Endothelial cell of umbilical vein (primary cell): ENCODE data around the gene ADSS1. TPM values are rescaled to one million over a fixed set of nuclear protein-coding genes. Genes with fewer than 3 reads are reported as not detected.

Source experiments
- BruUV-seq: library from RNA; stranded (reverse); fragments of 400-500 nt; replicated peaks from 2 replicates; lab custom pipeline; 2021; lab: Mats Ljungman, UMichigan
- CTCF ChIA-PET: fragments of 300-600, 350-600 bp; sonication (Branson Sonifier 250); formaldehyde crosslinking; loops from one replicate; lab custom pipeline; 2021; ENCODE audit warnings: antibody characterized with exemption, inconsistent platforms; lab: Charles Lee
- POLR2A ChIA-PET: fragments of 300-600, 350-600 bp; sonication (Branson Sonifier 250); formaldehyde crosslinking; loops from one replicate; lab custom pipeline; 2021; ENCODE audit warnings: antibody characterized with exemption, inconsistent platforms; lab: Charles Lee
- DNase-seq: peaks from one replicate; pipeline ENCODE4 v3.0.0-alpha.2; 2011; ENCODE audit warnings: low read depth, low spot score
- FAIRE-seq: peaks from 2 replicates; lab custom pipeline; 2011; peaks lifted over from hg19 to GRCh38; lab: Jason Lieb, UNC
- H2AFZ ChIP-seq: 2 replicates; pipeline ENCODE4 v1.6.0; 2012; ENCODE audit warnings: low read depth, low read length, control low read depth, inconsistent platforms
- H3K27ac ChIP-seq: 2 replicates; pipeline ENCODE4 v1.5.1; 2011; ENCODE audit warnings: low read depth, mild to moderate bottlenecking, control low read depth, low read length, moderate library complexity; ENCODE audit not compliant: insufficient read depth
- H3K27me3 ChIP-seq, 2 experiments: 2 replicates each; pipeline versions ENCODE4 v1.6.0 to v1.6.1; 2011; ENCODE audit warnings: low read length in 2 of 2, mixed read lengths in 1 of 2; ENCODE audit not compliant: control insufficient read depth in 2 of 2, insufficient read depth in 2 of 2
- H3K36me3 ChIP-seq, 2 experiments: 2 replicates in 1 of 2; 3 replicates in 1 of 2; pipeline ENCODE4 v1.5.1; 2011; ENCODE audit warnings: low read length in 2 of 2, mild to moderate bottlenecking in 1 of 2, moderate library complexity in 1 of 2; ENCODE audit not compliant: control insufficient read depth in 2 of 2, insufficient read depth in 2 of 2; ENCODE audit errors: extremely low read depth in 1 of 2
- H3K4me1 ChIP-seq: 3 replicates; pipeline ENCODE4 v1.5.1; 2011; ENCODE audit warnings: mild to moderate bottlenecking, low read length; ENCODE audit not compliant: control insufficient read depth, insufficient read depth; ENCODE audit errors: extremely low read depth
- H3K4me2 ChIP-seq: 2 replicates; pipeline ENCODE4 v1.6.1; 2011; ENCODE audit warnings: low read length, control low read depth, mixed read lengths; ENCODE audit not compliant: insufficient read depth
- H3K4me3 ChIP-seq, 3 experiments: fragments of 200-600 bp in 1 of 3; sonication (generic), shearing (Covaris generic) in 1 of 3; replicated peaks in 1 of 3; 2 replicates each; pipeline ENCODE4 v1.5.1; 2011 to 2016; ENCODE audit warnings: control low read depth in 3 of 3, low read length in 3 of 3, mild to moderate bottlenecking in 2 of 3, inconsistent platforms in 1 of 3, low read depth in 1 of 3, moderate library complexity in 1 of 3; ENCODE audit not compliant: insufficient read depth in 1 of 3
- H3K79me2 ChIP-seq: 2 replicates; pipeline ENCODE4 v1.6.0; 2012; ENCODE audit warnings: low read length, inconsistent platforms; ENCODE audit not compliant: control insufficient read depth, insufficient read depth
- H3K9ac ChIP-seq: replicated peaks from 2 replicates; pipeline ENCODE3; 2011; ENCODE audit warnings: low read length, control low read depth; ENCODE audit not compliant: insufficient read depth; ENCODE audit errors: extremely low read depth
- H3K9me1 ChIP-seq: replicated peaks from 3 replicates; pipeline ENCODE4 v1.6.0; 2011; ENCODE audit warnings: mild to moderate bottlenecking, low read length; ENCODE audit not compliant: control insufficient read depth, insufficient read depth; ENCODE audit errors: extremely low read depth
- H3K9me3 ChIP-seq: replicated peaks from 2 replicates; pipeline ENCODE4 v1.5.1; 2012; ENCODE audit warnings: low read length, inconsistent platforms; ENCODE audit not compliant: control insufficient read depth, insufficient read depth
- H4K20me1 ChIP-seq: replicated peaks from 2 replicates; pipeline ENCODE3; 2011; ENCODE audit warnings: mild to moderate bottlenecking, low read length; ENCODE audit not compliant: control insufficient read depth, insufficient read depth; ENCODE audit errors: extremely low read depth
- CTCF ChIP-seq, 2 donors: IDR thresholded peaks; 1 replicate in 1 of 2; 2 replicates in 1 of 2; pipeline ENCODE4 v1.5.1; 2011; ENCODE audit warnings: low read length in 2 of 2, mild to moderate bottlenecking in 2 of 2, moderate library complexity in 2 of 2, control low read depth in 1 of 2, inconsistent platforms in 1 of 2, low read depth in 1 of 2; ENCODE audit not compliant: insufficient read depth in 1 of 2; ENCODE audit errors: extremely low read depth in 1 of 2
- EZH2 ChIP-seq: IDR thresholded peaks from 2 replicates; pipeline ENCODE4 v1.6.1; 2012; ENCODE audit warnings: borderline replicate concordance, low read depth, mild to moderate bottlenecking, moderate library complexity, low read length, inconsistent platforms; ENCODE audit not compliant: severe bottlenecking
- FOS ChIP-seq: IDR thresholded peaks from 2 replicates; pipeline ENCODE4 v1.6.1; 2011; ENCODE audit warnings: mild to moderate bottlenecking, low read length, moderate library complexity, borderline replicate concordance; ENCODE audit not compliant: insufficient read depth
- GATA2 ChIP-seq: IDR thresholded peaks from 2 replicates; pipeline ENCODE4 v1.7.0; 2011; ENCODE audit warnings: low read depth, mild to moderate bottlenecking, moderate library complexity, mixed read lengths, low read length; ENCODE audit not compliant: insufficient read length, insufficient read depth
- JUN ChIP-seq: IDR thresholded peaks from 2 replicates; pipeline ENCODE4 v1.6.1; 2011; ENCODE audit warnings: borderline replicate concordance, low read depth; ENCODE audit not compliant: insufficient read length, insufficient read depth
- MAX ChIP-seq: IDR thresholded peaks from 2 replicates; pipeline ENCODE4 v1.6.1; 2011; ENCODE audit not compliant: insufficient read depth, insufficient read length
- MYC ChIP-seq: IDR thresholded peaks from one replicate; pipeline ENCODE4 v1.6.1; 2011; ENCODE audit warnings: mild to moderate bottlenecking, low read depth, low read length
- POLR2A ChIP-seq: IDR thresholded peaks from 2 replicates; pipeline ENCODE4 v1.6.1; 2012; ENCODE audit warnings: low read depth, mild to moderate bottlenecking, control low read depth, low read length
- POLR2AphosphoS5 ChIP-seq: IDR thresholded peaks from 2 replicates; pipeline ENCODE4 v1.6.1; 2012; ENCODE audit warnings: low read depth, mild to moderate bottlenecking, control low read depth, low read length, moderate library complexity; ENCODE audit not compliant: insufficient read depth
- dilution Hi-C: fragments of 300-500 bp; cut with MboI; formaldehyde crosslinking; loops from one replicate; pipeline ENCODE4 v1.15.0; 2019; ENCODE audit warnings: low sequenced_read_pairs; ENCODE audit not compliant: extremely low pct_ligation_motif_present
- intact Hi-C: fragments of 100-400 bp; cut with micrococcal nuclease; formaldehyde crosslinking; loops from one replicate; pipeline ENCODE4 v1.10.0; 2022
- polyA plus RNA-seq, 4 experiments: library from polyadenylated mRNA; depleted of rRNA in 3 of 4; stranded (reverse) in 3 of 4; unstranded in 1 of 4; fragments of >200 nt; gene quantifications; 2 replicates each; pipeline versions ENCODE4 v1.2.1 to v1.2.3, GENCODE V29; 2011 to 2012; ENCODE audit warnings: missing spikeins in 1 of 4
- total RNA-seq: library from RNA; stranded (reverse); gene quantifications from 2 replicates; pipeline ENCODE4 v1.2.3, GENCODE V29; 2021

The ADSS1 gene
- total and polyA plus RNA-seq, 2 donors (not counting 3 experiments of a cell fraction or from before 2014, with no cell fraction given): 1.9 TPM

- POLR2A ChIA-PET: no interaction called here
- Histone ChIP-seq H3K4me1 (no peaks in the 10 kb centered on the region), H3K27ac (no peak overlapping the region), H3K9me1 (no peaks in the 10 kb centered on the region), H4K20me1 (no peaks in the 10 kb centered on the region), H3K27me3 (no peaks in the 10 kb centered on the region), H3K9ac (no peak overlapping the region), H3K9me3 (no peaks in the 10 kb centered on the region), H3K4me2 (no peak overlapping the region), H3K36me3 (peaks cover 4 to 20% of the 10 kb centered on the region in 2 experiments), H3K4me3 (no peak overlapping the region), H2AFZ (no peak overlapping the region), H3K79me2 (peaks cover 3% of the 10 kb centered on the region)
- FAIRE-seq (no peak), DNase-seq (no peak)
- TF ChIP-seq CTCF (IDR thresholded peaks at IDR 0.05; ENCODE audit: extremely low read depth in 1 of 2, insufficient read depth in 1 of 2, low read depth in 1 of 2, low read length in 2 of 2): no peak
- no peak for TF ChIP-seq GATA2
- TF ChIP-seq EZH2: no peak
- no peak for TF ChIP-seq FOS
- no peak for TF ChIP-seq JUN
- TF ChIP-seq MAX: no peak
- TF ChIP-seq MYC: no peak
- no peak for TF ChIP-seq POLR2AphosphoS5
- no peak for TF ChIP-seq POLR2A
- no TSS peak for BruUV-seq
- intact Hi-C loops: no loop called here
- dilution Hi-C loops: no loop called here
- CTCF ChIA-PET: interaction anchor here (4.4 kb wide), 1 partner anchor 10 kb away, joined by 31 read pairs; no protein-coding TSS in a partner anchor
Measured at GRCh38 chr14:104778694-104779331, 54.8 kb downstream of the ADSS1 start.
